Thyroid gland (tissue), 4 donors: Measurements from ENCODE around the gene SHC4. TPM values are rescaled to one million over a fixed set of nuclear protein-coding genes. Genes with fewer than 3 reads are reported as not detected.

ENCODE experiments used
- DNase-seq, 2 donors: peaks; one replicate each; pipeline ENCODE4 v3.0.0-alpha.2; 2019
- H3K27ac ChIP-seq, 3 donors: fragments of 200-600 bp; sonication (generic); 1 replicate in 2 of 3; 2 replicates in 1 of 3; pipeline ENCODE4 v1.5.1; 2016 to 2019; ENCODE audit warnings: mild to moderate bottlenecking in 1 of 3, moderate library complexity in 1 of 3
- H3K27me3 ChIP-seq: fragments of 200-600 bp; sonication (generic); one replicate; pipeline ENCODE4 v1.5.1; 2019
- H3K36me3 ChIP-seq, 2 donors: fragments of 200-600 bp; sonication (generic); one replicate each; pipeline ENCODE4 v1.5.1; 2016 to 2019
- H3K4me1 ChIP-seq, 2 donors: fragments of 200-600 bp; sonication (generic); one replicate each; pipeline ENCODE4 v1.5.1; 2017 to 2019
- H3K4me3 ChIP-seq, 3 donors: fragments of 200-600 bp; sonication (generic); replicated peaks in 1 of 3; 1 replicate in 2 of 3; 2 replicates in 1 of 3; pipeline ENCODE4 v1.5.1; 2016; ENCODE audit warnings: mild to moderate bottlenecking in 1 of 3
- H3K9me3 ChIP-seq: fragments of 200-600 bp; sonication (generic); one replicate; pipeline ENCODE4 v1.5.1; 2017
- POLR2A ChIP-seq, 2 donors: fragments of 450-650 bp; IDR thresholded peaks; one replicate each; pipeline ENCODE4 v1.6.1; 2017; ENCODE audit warnings: antibody characterized with exemption in 2 of 2, mild to moderate bottlenecking in 2 of 2, moderate library complexity in 1 of 2
- WGBS, 2 donors: methylation state at CpG; one replicate each; pipeline ENCODE4 v1.1.5; 2017; 5-methylcytosine and 5-hydroxymethylcytosine counted together
- intact Hi-C: fragments of 100-400 bp; cut with DNase I; formaldehyde crosslinking; loops from one replicate; pipeline ENCODE4 v1.15.1; 2023
- total RNA-seq, 4 donors: library from RNA; depleted of rRNA; stranded (reverse); fragments of >200 nt; gene quantifications; one replicate each; pipeline ENCODE4 v1.2.3, GENCODE V29; 2016
- TF ChIP-seq, protein P1 (sequence below), 6 experiments: fragments of 200-600 bp in 3 of 6; fragments of 450-650 bp in 3 of 6; sonication (generic) in 3 of 6; IDR thresholded peaks; one replicate each; pipeline ENCODE4 v1.5.1; 2016 to 2019; ENCODE audit warnings: antibody characterized with exemption in 6 of 6, mild to moderate bottlenecking in 2 of 6, inconsistent platforms in 1 of 6, moderate library complexity in 1 of 6

Gene SHC4
- total RNA-seq, 4 donors from 2014 or later = 0.13 to 1.1 (median 0.49) TPM

DNA sequence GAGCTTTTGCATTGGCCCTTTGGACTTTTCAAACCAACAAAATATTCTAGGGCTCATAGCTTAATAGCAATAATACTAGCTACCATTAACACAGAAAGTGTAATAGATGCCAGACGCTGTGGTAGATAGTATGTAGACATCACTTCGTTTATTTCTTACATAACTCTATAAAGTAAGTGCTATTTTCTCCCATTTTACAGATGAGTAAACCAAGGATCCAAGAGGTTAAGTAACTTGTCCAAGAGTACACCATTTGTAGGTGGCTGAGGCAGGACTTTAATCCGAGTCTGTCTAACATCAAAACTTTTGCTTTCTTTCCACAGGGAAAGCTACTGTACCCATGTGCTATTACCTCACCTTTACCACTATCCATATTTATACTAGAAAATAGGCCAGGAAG, 73.8 kb downstream of the SHC4 start:
- no peaks in the 10 kb centered on the region for H3K36me3 ChIP-seq
- no peaks in the 10 kb centered on the region for H3K9me3 ChIP-seq
- H3K4me1 ChIP-seq = no peaks in the 10 kb centered on the region
- intact Hi-C loops = no loop called here
- H3K27ac ChIP-seq = no peak overlapping the region
- no peak for TF ChIP-seq POLR2A (IDR thresholded peaks at IDR 0.05)
- TF ChIP-seq, protein P1, sequence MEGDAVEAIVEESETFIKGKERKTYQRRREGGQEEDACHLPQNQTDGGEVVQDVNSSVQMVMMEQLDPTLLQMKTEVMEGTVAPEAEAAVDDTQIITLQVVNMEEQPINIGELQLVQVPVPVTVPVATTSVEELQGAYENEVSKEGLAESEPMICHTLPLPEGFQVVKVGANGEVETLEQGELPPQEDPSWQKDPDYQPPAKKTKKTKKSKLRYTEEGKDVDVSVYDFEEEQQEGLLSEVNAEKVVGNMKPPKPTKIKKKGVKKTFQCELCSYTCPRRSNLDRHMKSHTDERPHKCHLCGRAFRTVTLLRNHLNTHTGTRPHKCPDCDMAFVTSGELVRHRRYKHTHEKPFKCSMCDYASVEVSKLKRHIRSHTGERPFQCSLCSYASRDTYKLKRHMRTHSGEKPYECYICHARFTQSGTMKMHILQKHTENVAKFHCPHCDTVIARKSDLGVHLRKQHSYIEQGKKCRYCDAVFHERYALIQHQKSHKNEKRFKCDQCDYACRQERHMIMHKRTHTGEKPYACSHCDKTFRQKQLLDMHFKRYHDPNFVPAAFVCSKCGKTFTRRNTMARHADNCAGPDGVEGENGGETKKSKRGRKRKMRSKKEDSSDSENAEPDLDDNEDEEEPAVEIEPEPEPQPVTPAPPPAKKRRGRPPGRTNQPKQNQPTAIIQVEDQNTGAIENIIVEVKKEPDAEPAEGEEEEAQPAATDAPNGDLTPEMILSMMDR (IDR thresholded peaks at IDR 0.05) = no peak
- no peak for DNase-seq
- WGBS, 2 donors = 90 to 93% methylated on average over 3 of the region's 3 CpGs
- no peaks in the 10 kb centered on the region for H3K27me3 ChIP-seq
- H3K4me3 ChIP-seq = no peak overlapping the region

DNA sequence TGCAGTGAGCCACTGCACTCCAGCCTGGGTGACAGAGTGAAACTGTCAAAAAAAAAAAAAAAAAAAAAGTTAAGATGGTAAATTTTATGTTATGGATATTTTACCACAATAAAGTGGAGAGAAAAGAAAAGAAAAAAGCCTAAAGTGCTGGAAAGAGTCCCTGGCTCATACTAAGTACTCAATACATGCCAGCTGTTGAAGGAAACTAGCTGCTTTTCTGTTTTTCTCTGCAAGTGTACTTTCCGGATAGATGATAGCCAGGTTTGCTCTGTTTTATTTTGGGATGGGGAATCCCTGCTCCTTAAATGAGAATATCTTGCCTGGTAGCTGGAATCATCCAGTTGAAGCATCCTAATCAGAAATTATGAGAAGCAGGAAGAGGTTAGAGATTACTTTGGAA, 74.9 kb downstream of the SHC4 start:
- Histone ChIP-seq H3K36me3 (no peaks in the 10 kb centered on the region), H3K27ac (no peak overlapping the region), H3K27me3 (no peaks in the 10 kb centered on the region), H3K4me1 (no peaks in the 10 kb centered on the region), H3K9me3 (no peaks in the 10 kb centered on the region), H3K4me3 (no peak overlapping the region)
- TF ChIP-seq POLR2A (IDR thresholded peaks at IDR 0.05) = no peak
- TF ChIP-seq, protein P1 (IDR thresholded peaks at IDR 0.05) = no peak
- DNase-seq = no peak
- intact Hi-C loops = no loop called here
- WGBS, 2 donors = 50 to 68% methylated on average over 1 of the region's 1 CpG

DNA sequence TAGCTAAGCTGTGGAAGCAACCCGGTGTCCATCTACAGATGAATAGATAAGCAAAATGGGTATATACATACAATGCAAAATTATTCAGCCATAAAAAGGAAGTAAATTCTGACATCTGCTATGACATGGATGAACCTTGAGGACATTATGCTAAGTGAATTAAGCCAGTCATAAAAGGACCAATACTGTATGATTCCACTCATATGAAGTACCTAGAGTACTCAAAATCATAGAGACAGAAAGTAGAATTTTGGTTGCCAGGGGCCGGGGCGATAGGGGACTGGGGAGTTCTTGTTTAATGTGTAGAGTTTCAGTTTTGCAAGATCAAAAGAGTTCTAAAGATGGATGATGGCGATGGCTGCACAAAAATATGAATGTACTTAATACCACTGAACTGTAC, 75.5 kb downstream of the SHC4 start:
- DNase-seq = no peak
- Histone ChIP-seq H3K4me1 (no peaks in the 10 kb centered on the region), H3K27me3 (no peaks in the 10 kb centered on the region), H3K27ac (no peak overlapping the region), H3K36me3 (no peaks in the 10 kb centered on the region), H3K9me3 (no peaks in the 10 kb centered on the region), H3K4me3 (no peak overlapping the region)
- 92 to 95% methylated on average over 4 of the region's 4 CpGs for WGBS, 2 donors
- TF ChIP-seq POLR2A (IDR thresholded peaks at IDR 0.05) = no peak
- TF ChIP-seq, protein P1 (IDR thresholded peaks at IDR 0.05) = no peak
- intact Hi-C loops = no loop called here

DNA sequence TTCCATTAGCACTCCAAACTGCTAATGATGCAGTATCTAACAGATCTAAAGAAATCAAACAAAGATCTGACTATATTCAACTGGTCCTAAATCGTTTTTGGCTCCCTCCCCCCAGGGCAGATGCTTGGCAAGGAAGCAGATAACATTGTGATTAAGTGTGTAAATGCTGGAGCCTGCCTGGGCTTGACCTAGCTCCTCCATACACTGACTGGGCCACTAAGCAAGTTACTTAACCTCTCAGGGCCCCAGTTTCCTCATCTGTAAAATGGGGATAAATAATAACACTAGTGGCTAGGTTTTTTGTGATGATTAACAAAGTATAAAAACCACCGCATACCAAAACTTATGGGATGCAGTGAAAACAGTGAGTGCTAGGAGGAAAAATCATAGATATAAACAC, 76.6 kb downstream of the SHC4 start:
- no peak for DNase-seq
- Histone ChIP-seq H3K4me3 (no peak overlapping the region), H3K9me3 (no peaks in the 10 kb centered on the region), H3K27ac (no peak overlapping the region), H3K36me3 (no peaks in the 10 kb centered on the region), H3K27me3 (no peaks in the 10 kb centered on the region), H3K4me1 (no peaks in the 10 kb centered on the region)
- intact Hi-C loops = no loop called here
- no peak for TF ChIP-seq POLR2A (IDR thresholded peaks at IDR 0.05)
- TF ChIP-seq, protein P1 (IDR thresholded peaks at IDR 0.05) = no peak
- 60 to 73% methylated on average over 2 of the region's 2 CpGs for WGBS, 2 donors

DNA sequence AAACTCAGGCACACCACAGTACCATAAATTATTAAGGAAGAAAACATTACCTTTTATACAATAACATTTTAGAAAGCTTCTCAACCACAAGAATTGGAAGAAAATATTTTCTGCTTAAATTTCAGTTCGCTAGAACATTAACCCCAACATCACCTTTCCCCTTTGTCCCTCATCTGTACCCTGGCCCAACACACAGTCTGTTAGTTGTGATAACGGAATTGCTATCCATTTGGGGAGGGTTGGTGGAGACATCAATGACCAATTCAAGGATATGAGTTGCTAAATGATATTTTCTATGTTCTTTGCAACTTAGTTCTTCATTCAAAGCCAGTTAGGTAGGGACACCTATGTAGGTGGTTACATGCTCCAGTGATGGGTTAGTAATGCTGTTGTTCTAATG, 80.0 kb downstream of the SHC4 start:
- Histone ChIP-seq H3K27me3 (no peaks in the 10 kb centered on the region), H3K4me1 (peaks cover 8 to 19% of the 10 kb centered on the region in 2 donors), H3K9me3 (no peaks in the 10 kb centered on the region), H3K36me3 (no peaks in the 10 kb centered on the region), H3K4me3 (no peak overlapping the region), H3K27ac (no peak overlapping the region)
- WGBS, 2 donors = 91 to 92% methylated on average over 2 of the region's 2 CpGs
- DNase-seq = no peak
- intact Hi-C loops = no loop called here
- no peak for TF ChIP-seq POLR2A (IDR thresholded peaks at IDR 0.05)
- TF ChIP-seq, protein P1 (IDR thresholded peaks at IDR 0.05) = no peak
